ENCODE data around the gene OPCML. TPM values are rescaled to one million over a fixed set of nuclear protein-coding genes. Genes with fewer than 3 reads are reported as not detected.

Gene OPCML
- total RNA-seq, 2 donors from 2014 or later, result under 0.01 TPM; not detected in 1

DNA sequence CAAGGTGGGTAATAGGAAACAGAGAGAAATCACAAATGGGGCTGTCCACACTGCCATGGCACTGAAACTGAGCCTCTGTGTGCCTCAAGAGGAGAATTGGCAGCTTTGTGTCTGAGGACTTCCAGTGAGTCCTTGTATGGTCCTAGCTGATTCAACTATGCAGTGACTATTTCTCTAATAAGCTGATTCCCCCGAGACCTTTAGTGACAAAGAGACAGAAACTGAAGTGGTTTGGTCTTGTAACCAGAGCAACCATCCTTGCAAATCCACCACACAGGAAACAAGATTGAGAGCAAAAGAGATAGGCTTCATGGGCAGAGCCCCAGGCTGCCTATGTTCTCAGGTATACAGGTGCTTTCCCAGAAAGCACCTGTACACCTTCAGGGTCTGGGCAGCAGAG is 1123.4 kb downstream of the OPCML start:
- no peak for TF ChIP-seq POLR2A (IDR thresholded peaks at IDR 0.05)
- TF ChIP-seq, protein P1, sequence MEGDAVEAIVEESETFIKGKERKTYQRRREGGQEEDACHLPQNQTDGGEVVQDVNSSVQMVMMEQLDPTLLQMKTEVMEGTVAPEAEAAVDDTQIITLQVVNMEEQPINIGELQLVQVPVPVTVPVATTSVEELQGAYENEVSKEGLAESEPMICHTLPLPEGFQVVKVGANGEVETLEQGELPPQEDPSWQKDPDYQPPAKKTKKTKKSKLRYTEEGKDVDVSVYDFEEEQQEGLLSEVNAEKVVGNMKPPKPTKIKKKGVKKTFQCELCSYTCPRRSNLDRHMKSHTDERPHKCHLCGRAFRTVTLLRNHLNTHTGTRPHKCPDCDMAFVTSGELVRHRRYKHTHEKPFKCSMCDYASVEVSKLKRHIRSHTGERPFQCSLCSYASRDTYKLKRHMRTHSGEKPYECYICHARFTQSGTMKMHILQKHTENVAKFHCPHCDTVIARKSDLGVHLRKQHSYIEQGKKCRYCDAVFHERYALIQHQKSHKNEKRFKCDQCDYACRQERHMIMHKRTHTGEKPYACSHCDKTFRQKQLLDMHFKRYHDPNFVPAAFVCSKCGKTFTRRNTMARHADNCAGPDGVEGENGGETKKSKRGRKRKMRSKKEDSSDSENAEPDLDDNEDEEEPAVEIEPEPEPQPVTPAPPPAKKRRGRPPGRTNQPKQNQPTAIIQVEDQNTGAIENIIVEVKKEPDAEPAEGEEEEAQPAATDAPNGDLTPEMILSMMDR (IDR thresholded peaks at IDR 0.05), result no peak
- ATAC-seq, result no peak
- H3K4me3 ChIP-seq, result no peak overlapping the region
- DNase-seq, result no peak
- H3K27ac ChIP-seq, result no peak overlapping the region
- 50 to 71% methylated on average over 1 of the region's 1 CpG for WGBS, 2 donors
- intact Hi-C loops (cut with DNase I), result no loop called here
- no peaks in the 10 kb centered on the region for H3K36me3 ChIP-seq (replicated peaks in 1 of 2; ENCODE audit: insufficient read depth in 1 of 2, low read depth in 2 of 2)
- peaks cover 8% of the 10 kb centered on the region for H3K4me1 ChIP-seq
- H3K27me3 ChIP-seq, result no peaks in the 10 kb centered on the region
- no peaks in the 10 kb centered on the region for H3K9me3 ChIP-seq

DNA sequence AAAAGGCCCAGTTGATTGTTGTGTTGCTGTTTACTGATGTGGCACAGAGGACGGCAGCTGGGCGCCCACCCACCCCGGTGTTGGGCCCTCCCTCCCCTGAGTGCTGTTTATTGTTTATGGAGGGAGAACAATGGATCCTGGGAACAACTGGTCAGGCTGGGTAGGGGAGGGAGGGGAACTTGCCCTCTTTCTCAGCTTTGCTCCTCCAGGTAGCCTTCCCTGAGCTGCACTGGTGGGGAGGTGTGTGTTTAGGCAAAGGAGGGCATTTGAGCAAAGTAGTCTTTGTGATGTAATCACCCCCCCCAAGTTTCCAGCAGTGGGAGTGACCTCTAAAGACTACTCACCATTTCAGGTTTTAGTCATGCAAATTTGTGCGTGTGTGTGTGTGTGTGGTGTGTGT is 1126.6 kb downstream of the OPCML start:
- Histone ChIP-seq H3K4me3 (no peak overlapping the region), H3K27ac (no peak overlapping the region), H3K27me3 (no peaks in the 10 kb centered on the region), H3K9me3 (no peaks in the 10 kb centered on the region), H3K4me1 (peaks cover 8% of the 10 kb centered on the region), H3K36me3 (replicated peaks in 1 of 2; ENCODE audit: insufficient read depth in 1 of 2, low read depth in 2 of 2) (no peaks in the 10 kb centered on the region)
- intact Hi-C loops (cut with DNase I), result no loop called here
- DNase-seq, result no peak
- 19 to 21% methylated on average over 4 of the region's 4 CpGs for WGBS, 2 donors
- TF ChIP-seq POLR2A (IDR thresholded peaks at IDR 0.05), result no peak
- TF ChIP-seq, protein P1 (IDR thresholded peaks at IDR 0.05), result no peak
- ATAC-seq, result no peak

DNA sequence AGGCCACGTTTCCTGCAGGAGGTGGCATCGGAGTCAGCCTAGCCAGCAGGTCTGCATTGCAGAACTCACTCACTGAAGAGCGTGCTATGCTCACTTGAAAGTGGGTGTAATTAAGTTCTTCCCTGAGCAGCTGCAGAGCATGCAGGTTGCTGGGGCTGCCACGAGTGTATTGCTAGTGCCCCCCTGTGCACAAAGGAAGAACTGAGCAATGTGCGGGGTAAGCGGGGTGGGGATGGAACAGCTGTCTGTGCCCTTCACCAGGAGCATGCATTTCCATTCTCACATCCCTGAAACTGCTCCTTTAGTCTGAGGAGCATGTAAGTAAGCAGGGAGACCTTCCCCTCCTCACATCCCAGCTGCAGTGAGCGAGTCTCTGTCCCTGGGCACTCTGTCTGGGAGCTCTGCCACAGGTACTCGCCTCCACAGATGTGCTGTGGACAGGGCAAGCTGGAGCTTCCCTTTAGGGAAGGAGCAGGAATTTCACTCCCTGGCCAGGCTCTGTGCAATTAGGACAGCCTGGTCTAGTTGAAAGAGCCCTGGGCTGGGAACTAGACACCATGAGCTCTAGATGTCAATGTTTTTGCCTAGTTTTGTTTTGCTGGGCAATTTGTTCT is 1130.1 kb downstream of the OPCML start:
- peaks cover 8% of the 10 kb centered on the region for H3K4me1 ChIP-seq
- WGBS, 2 donors, result 7 to 15% methylated on average over 8 of the region's 8 CpGs
- no peak for ATAC-seq
- H3K27me3 ChIP-seq, result no peaks in the 10 kb centered on the region
- H3K9me3 ChIP-seq, result no peaks in the 10 kb centered on the region
- H3K27ac ChIP-seq, result no peak overlapping the region
- TF ChIP-seq, protein P1 (IDR thresholded peaks at IDR 0.05), result peak in 4 of 7 experiments; percentile 6 to 18 (median 14)
- TF ChIP-seq POLR2A (IDR thresholded peaks at IDR 0.05), result no peak
- intact Hi-C loops (cut with DNase I), result no loop called here
- no peaks in the 10 kb centered on the region for H3K36me3 ChIP-seq (replicated peaks in 1 of 2; ENCODE audit: insufficient read depth in 1 of 2, low read depth in 2 of 2)
- DNase-seq, result peak in 2 of 4 donors; percentile 14 to 18
- H3K4me3 ChIP-seq, result no peak overlapping the region

DNA sequence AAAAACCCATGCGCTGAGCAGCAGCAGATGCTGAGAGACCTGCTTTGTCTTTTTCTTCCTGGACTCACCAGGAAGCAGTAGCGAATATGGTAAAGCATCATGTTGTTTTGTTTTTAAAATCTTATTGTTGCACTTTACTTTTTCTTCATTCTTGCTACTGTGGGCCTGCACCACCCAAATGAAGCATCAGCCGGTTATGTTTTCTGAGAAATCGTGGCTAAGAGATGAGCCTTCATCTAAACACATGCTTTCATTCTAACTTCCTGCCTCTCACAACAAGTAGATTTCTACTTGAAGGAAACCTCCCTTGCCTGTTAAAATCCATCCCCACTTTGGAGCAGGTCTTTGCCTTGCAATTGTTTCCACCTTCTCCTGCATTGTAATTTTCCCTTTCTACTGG is 1136.0 kb downstream of the OPCML start:
- Histone ChIP-seq H3K27me3 (no peaks in the 10 kb centered on the region), H3K4me3 (no peak overlapping the region), H3K4me1 (no peaks in the 10 kb centered on the region), H3K27ac (no peak overlapping the region), H3K36me3 (replicated peaks in 1 of 2; ENCODE audit: insufficient read depth in 1 of 2, low read depth in 2 of 2) (no peaks in the 10 kb centered on the region), H3K9me3 (no peaks in the 10 kb centered on the region)
- whole genome bisulfite sequencing, 2 donors, result 88 to 91% methylated on average over 4 of the region's 4 CpGs
- no peak for ATAC-seq
- intact Hi-C loops (cut with DNase I), result no loop called here
- no peak for DNase-seq
- TF ChIP-seq POLR2A (IDR thresholded peaks at IDR 0.05), result no peak
- TF ChIP-seq, protein P1 (IDR thresholded peaks at IDR 0.05), result no peak

DNA sequence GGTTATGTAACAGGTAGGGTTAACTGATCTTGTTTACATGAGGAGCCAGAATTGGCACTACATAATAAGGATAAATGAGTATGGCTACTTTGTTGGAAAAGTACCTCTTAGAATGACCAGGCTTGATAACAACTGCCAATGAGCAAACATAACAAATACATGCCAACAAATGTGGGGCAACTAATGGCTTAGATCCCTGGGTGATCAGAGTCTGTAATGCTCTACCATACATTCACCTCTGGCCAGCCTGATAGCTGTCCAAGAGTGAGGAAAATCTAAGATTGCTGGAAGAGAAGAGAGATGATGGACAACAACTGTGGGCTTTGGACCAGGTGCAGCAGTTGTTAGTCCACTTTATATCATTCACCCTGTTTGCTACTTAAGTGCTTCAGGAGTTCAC is 1136.9 kb downstream of the OPCML start:
- no peak for DNase-seq
- Histone ChIP-seq H3K27me3 (no peaks in the 10 kb centered on the region), H3K9me3 (no peaks in the 10 kb centered on the region), H3K27ac (no peak overlapping the region), H3K36me3 (replicated peaks in 1 of 2; ENCODE audit: insufficient read depth in 1 of 2, low read depth in 2 of 2) (no peaks in the 10 kb centered on the region), H3K4me1 (no peaks in the 10 kb centered on the region), H3K4me3 (no peak overlapping the region)
- intact Hi-C loops (cut with DNase I), result no loop called here
- TF ChIP-seq POLR2A (IDR thresholded peaks at IDR 0.05), result no peak
- TF ChIP-seq, protein P1 (IDR thresholded peaks at IDR 0.05), result no peak
- ATAC-seq, result no peak
